GM19452 (cell line): ENCODE measurements around the gene CEP128.
A peak's percentile ranks its signal among the peaks of the same experiment; 100 is the strongest.
"Not testable (repeated sequence)": the region's sequence is repeated elsewhere in the genome, so short reads cannot be mapped to it uniquely, and the experiment has no call there.

Experiments used
- ATAC-seq: cut with Tn5 transposase; IDR thresholded peaks from one replicate; pipeline ENCODE4 v1.9.1; 2021; ENCODE audit not compliant: unreplicated experiment

CEP128 gene

DNA sequence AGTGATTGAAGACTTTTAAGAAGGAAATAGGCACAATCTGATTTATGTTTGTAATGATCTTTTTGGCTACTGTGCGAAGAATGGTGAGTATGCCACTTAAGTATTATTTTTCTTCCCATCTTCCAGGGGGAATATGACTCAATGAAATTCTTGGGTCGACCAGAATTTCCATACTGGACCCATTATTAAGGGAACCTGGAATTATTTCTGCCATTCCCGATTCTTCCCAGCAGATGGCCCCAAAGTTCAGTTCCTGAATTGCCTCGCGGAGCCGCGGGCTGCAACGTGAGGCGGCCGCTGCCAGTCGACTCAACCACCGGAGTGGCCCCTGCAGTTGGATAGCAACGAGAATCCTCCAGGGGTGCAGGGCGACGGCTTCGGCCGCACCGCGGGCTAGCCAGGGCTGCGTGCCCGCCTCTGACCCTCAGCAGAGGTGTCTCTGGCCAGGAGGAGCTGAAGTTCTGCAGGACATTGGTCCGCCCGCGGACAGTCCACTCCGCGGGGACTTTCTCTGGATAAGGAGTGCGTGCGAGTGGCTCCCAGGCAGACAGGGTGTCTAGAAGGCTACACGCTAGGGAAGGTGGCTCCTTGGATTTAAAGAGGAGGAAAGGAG is 13.3 kb upstream of the CEP128 start:
- ATAC-seq = no peak

DNA sequence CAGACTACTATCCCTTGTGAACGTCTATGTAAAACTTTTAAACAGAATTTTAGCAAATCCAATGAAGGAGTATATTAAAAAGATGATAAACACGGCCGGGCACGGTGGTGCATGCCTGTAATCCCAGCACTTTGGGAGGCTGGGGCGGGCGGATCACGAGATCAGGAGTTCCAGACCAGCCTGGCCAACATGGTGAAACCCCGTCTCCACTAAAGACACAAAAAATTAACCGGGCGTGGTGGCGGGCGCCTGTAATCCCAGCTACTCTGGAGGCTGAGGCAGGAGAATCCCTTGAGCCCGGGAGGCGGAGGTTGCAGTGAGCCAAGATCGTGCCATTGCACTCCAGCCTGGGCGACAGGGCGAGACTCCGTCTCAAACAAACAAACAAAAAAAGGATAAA is 11.7 kb upstream of the CEP128 start:
- not testable (repeated sequence) for ATAC-seq

GRCh38 chr14:80951491-80951890 is 10.0 kb upstream of the CEP128 start:
- ATAC-seq = no peak

DNA sequence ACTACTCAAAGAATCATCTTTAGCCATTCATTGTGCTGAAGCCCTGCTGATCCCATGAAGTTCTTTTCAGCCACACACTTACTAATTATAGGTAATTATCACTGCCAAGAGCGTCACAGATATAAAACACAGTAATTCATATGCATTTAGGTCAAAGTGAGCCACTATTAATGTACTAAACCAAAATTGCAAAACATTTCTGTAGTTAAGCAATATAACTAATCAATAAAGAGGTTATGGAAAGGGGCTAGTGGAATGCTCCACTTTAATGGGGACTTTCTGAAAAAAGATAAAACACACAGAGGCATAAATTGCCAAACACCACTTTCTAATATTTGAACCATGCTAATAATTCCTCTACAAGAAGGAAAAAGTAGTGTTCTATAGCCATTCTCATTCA is 6.8 kb upstream of the CEP128 start:
- ATAC-seq = no peak

- no peak for ATAC-seq
Observed at GRCh38 chr14:80946797-80947196, 5.3 kb upstream of the CEP128 start.

DNA sequence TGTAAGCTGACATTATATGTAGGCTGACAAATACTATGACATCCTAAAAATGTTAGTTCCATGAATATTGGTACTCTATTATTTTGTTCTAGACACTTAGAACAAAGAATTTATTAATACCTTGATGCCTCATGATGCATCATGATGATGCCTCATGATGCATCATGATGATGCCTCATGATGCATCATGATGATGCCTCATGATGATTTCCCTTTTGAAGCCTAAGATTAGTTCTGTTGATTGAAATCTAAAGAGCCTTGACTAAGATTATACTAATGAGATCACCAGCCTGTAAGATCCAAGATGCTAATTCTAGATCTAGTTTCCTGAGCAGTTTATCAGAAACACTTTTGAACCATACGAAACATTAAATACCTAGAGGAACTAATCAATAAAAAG is 4.6 kb upstream of the CEP128 start:
- ATAC-seq = no peak

DNA sequence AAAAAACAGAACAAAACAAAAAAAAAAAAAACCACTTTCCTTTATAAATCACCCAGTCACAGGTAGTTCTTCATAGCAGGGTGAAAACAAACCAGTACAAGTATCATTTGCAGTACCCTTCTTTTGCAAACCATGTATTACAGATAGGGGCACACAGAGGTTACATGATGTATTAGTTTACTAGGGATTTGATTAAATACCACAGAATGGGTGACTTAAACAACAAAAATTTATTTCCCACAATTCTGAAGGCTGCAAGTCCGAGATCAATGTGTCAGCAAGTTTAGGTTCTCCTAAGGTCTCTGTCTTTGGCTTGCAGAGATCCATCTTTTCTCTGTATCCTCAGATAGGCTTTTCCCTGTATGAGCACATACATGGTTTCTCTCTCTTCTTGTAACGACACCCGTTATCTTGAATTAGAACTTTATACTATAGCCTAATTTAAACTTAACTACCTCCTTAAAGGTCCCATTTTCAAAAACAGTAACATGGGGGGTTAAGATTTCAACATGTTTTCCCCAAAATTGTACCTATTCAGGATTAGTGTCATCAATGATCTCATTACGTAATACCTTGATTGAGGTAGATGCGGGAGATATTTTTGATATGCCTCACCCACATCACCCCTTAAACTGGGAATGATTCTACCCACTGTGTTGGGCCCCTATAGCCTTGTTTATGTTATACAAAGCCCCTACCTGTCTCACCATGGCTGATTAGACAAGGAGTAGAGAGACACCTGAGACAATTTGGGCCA is 3.5 kb upstream of the CEP128 start:
- ATAC-seq = no peak

DNA sequence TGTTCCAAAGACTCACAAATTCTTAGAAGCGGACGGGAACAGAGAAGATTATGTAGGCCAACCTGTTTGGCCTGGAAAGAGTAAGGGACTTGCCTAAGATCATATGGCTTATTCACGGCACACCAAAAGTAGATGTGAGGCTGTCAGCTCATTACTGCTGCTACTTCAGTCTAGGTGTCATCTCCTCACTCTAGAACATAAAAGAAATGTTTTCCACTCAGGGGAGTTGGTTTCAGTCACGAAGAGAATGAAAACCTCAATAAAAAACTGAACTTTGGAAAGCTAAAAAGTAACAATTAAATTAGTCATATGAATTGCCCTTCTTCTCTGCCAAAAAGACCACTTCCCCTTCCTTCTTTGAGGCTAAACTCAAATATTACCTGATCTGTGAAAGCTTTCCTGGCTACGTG is 658 bp upstream of the CEP128 start:
- peak; percentile 16 for ATAC-seq

DNA sequence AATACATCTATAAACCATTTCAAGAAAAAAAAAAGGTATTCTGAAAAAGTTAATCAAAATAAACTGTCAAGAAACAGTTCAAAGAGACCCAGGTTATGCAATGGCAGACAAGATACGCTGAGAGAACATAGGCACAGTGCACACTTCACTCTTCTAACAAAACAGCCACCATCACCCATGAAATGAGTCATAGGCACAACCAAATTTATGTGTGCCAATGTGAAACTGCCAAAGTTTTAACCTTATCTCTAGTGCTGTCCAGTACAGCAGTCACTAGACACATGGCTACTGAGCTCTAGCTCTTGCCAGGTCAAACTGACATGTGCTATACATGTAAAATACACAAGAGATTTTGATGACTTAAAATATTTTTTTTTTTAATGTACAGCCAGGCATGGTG is 1.4 kb downstream of the CEP128 start:
- peak; percentile 42 for ATAC-seq

DNA sequence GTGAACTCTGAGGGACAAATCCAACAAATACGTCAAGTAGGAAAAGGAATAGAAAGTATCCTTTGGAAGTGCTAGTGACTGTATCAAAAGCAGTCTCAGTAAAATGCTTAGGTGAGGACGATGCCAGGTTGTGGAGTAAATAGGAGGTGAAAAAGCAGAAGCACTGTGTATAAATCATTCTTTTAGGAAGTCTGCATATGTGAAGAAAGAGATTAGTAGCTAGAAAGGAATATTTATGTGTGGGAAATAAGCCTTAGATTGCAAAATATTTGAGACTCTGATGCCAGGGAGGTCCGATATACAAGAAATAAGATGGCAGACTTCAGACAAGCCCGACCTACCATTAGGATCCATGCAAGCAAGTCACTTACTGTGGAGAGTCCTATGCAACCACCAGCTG is 7.9 kb downstream of the CEP128 start:
- ATAC-seq = no peak

DNA sequence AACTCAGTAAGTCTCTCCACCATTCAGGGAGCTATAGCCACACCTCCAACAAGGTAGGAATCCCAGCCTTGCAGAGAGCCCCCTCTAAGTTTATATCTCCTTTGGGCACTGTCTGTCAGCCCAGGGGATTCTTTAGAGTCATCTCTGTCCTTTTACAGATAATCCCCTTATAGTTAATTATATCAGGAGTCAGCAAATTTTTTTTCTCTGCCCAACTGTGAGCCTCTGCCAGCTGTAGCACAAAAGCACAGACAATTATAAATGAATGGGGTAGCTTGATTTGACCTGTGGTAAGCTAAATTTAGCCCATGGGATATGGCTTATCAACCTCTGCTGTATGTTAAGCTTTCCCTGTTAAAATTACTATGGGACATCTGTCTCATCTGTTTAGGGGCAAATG is 8.3 kb downstream of the CEP128 start:
- no peak for ATAC-seq

DNA sequence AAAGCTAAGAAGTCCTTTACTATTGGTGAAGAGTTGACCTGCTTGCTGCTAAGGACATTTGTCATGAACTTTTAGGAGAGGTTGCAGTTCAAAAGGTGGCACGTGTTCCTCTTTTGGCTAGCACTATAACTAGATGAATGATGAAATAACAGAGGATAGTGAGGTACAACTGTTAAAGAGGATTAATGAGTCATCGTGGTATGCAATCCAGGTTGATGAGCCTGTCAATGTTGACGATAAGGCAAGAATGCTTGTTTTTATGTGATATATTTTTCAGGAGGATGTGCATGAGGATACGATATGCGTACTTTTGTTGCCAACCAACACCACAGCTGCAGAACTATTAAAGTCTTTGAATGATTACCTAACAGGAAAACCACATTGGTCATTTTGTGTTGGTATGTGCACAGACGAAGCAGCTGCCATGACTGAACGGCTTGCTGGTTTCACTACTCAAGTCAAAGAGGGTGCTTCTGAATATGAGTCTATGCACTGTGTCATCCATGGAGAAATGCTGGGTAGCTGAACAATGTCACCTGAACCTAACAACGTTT is 10.6 kb downstream of the CEP128 start:
- peak; percentile 97 for ATAC-seq

DNA sequence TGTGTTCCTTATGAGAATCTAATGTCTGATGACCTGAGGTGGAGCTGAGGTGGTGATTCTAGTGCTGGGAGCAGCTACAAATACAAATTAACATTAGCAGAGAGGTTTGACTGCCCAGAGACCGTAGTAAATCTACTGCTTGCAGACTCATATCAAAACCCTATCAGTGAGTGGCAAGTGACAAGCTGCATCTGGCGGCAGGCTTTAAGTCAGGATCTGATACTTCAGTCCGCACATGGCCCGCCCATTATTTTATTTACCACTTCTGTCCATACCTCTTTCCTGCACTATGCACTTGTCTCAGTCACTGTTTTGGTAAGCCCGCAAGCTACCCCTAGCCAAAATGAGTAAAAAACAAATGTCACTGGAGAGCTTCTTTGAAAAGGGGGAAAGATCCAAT is 11.4 kb downstream of the CEP128 start:
- ATAC-seq = no peak

DNA sequence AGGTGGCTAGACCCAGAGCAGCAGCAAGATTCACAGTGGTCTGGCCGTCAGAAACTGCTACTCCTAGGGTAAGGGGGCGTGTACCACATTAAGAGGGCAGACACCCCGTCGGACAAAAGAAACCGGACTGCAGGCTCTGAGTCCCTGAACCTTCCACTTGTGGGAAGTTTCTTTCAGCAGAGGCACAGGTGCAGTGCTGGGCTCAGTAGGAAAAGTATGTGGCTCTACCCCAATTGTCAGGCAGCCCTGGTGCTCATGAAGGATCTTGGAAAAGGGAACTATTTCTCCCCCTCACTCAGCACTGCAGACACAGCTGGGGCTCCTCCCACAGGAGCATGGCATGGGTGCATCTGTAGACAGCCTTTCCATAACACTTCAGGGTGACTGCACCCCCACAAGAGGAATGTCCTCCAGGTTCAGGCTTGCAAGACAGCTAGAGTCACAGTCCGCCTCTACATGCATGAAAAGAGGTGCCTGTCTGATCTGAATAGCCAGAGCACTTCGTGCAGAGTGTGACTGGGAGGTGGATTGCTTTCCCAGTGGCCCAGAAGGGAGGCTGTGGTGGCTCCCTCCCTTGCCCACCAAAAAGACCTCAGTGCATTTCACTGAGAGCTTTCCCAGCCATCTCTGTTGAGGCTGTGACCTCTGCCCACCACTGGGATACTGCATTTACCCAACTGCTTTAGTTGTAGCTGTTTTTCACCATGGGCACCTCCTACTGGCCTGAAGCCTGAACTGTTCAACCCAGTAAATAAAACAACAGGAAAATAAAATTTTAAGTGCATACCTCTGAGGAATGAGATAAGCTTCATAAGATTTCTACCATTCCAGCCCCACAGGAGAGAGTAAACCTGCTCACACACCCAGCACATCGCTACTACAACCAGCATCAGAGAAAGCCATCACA is 14.2 kb downstream of the CEP128 start:
- ATAC-seq = no peak

- no peak for ATAC-seq
Observed at GRCh38 chr14:80926397-80927082, 15.0 kb downstream of the CEP128 start.

GRCh38 chr14:80924365-80925103 is 17.0 kb downstream of the CEP128 start:
- no peak for ATAC-seq

DNA sequence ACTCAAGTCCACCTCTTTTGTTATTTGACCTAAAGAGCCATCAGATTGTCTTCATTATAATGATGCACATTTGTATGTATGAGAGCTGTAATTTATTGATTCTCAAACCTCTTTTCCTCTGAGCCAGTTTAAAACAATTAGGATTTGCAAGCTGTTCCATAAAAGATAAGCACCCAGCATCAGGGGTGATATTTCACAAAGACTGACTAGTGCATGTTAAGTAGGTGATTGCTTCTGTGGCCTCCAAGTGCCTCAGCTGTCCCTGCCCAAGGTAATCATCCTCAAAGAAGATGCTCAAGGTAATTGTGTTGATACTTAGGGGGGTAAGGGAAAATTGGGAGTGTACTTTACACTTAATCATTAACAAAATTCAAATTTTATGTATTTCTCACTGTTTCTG is 18.2 kb downstream of the CEP128 start:
- no peak for ATAC-seq

DNA sequence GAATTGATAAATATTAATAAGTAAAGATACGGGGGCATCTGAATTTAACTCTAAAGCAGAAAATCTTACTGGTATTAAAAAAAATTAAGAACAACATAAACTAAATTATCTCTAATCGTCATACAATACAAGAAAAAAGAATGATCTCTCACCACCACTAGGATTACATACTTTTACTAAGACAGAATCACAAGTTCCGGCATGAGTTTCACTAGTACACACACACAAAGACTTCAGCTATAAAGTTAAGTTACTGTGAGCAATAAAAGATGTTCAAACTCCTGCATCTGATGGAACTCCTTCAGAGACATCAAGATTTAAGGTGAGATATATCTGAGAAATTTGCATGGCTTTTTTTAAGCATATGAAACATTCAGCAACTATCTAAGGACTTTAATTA is 21.9 kb downstream of the CEP128 start:
- ATAC-seq = no peak

GRCh38 chr14:80912013-80912412 is 29.5 kb downstream of the CEP128 start:
- ATAC-seq = not testable (repeated sequence)

DNA sequence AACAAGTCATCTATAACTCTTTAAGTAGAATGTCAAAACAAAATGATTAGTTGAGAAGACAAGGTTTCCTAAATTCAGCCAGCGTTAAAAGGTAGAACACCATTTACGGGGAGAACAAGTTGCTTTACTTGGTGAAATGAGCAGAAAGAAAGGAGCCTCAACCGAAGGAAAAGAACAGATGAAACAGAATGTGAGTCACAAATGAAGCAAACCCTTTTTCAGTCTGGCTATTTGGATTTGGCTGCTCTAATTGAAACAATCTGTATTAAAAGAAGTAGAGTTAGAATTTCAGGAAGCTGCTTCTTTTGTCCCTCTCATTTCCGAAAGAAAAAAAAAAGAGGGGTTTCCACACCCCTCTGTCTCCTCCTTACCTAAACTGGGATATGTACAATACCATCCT is 34.6 kb downstream of the CEP128 start:
- ATAC-seq = no peak
